ENCODE measurements around the gene BCAS1.

Gene BCAS1

DNA sequence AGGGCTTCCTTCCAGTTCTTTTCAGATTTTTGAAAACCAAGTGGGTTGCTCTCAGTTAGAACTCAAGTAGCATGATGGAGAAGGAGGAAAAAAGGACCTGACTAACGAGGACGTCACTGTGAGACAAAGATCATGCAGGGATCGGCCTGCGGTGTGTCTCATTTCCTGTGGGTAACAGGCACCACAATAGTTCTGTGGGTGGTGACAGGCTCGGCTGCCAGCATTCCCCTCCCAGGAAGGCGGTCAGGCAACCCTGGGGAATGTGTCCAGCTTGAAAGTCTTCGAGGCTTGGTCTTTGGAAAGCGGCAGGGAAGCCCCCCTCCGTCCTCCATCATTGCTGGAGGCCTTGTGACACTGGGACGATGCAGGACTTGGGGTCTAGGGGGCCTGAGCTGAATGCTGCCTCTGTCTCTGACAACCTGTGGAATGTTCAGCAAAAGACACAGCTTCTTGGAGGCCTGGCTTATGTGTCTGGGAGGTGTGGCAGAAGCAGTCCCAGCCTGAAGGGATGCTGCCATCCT, 121.0 kb downstream of the BCAS1 start:
- no peak for DNase-seq
- H3K27me3 ChIP-seq: no peaks in the 10 kb centered on the region
- no peak for TF ChIP-seq CTCF (IDR thresholded peaks at IDR 0.05; ENCODE audit: low read depth, low read length)

GRCh38 chr20:53948383-53949318, 121.7 kb downstream of the BCAS1 start:
- DNase-seq: no peak
- H3K27me3 ChIP-seq: no peaks in the 10 kb centered on the region
- no peaks in the 10 kb centered on the region for H3K36me3 ChIP-seq
- no peaks in the 10 kb centered on the region; the same call in 1 of the 2 replicates for H3K9me3 ChIP-seq
- no peak overlapping the region for H3K4me3 ChIP-seq (ENCODE audit: low read depth, low read length)
- no peaks in the 10 kb centered on the region for H3K4me1 ChIP-seq
- no peak for TF ChIP-seq CTCF (IDR thresholded peaks at IDR 0.05; ENCODE audit: low read depth, low read length)

More for the DNA sequence above, 121.0 kb downstream of the BCAS1 start:
- Histone ChIP-seq H3K4me3 (ENCODE audit: low read depth, low read length) (no peak overlapping the region), H3K9me3 (no peaks in the 10 kb centered on the region; the same call in 1 of the 2 replicates), H3K4me1 (no peaks in the 10 kb centered on the region), H3K36me3 (no peaks in the 10 kb centered on the region)

DNA sequence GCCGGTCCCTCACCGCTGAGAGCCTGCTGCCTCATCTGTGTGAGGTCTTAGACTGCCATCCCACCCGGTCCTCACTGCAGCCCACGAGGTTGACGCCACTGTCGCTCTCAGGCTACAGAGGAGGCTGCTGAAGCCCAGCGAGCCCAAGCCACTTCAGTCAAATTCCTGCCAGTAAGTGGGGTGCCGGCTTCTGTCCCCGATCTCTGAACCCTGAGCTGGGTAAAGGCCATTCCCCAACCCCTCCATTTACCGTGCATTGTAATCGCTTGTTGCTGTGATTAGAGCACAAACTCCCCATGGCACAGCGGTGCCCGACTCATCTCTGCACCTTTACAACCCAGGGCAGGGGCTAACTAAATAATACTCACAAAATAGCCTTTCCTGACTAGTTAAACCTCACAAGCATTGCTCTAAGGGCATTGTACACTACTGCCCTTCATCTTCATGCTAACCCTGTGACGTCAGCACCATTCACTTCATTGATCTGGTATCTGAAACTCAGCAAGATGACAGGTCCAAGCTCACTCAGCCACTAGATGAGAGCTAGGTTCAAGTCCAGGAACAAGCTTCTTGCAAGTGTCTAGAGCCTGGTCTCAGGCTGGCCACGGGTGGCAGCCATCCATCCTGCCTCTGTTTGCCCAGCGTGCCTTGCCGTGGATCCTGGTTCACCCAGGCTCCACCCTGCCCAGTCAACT, 122.7 kb downstream of the BCAS1 start:
- no peak overlapping the region for H3K4me3 ChIP-seq (ENCODE audit: low read depth, low read length)
- no peaks in the 10 kb centered on the region for H3K27me3 ChIP-seq
- no peak for DNase-seq
- no peaks in the 10 kb centered on the region for H3K36me3 ChIP-seq
- H3K9me3 ChIP-seq: no peaks in the 10 kb centered on the region; the same call in 1 of the 2 replicates
- TF ChIP-seq CTCF (IDR thresholded peaks at IDR 0.05; ENCODE audit: low read depth, low read length): no peak
- peaks cover 4% of the 10 kb centered on the region; the same call in 1 of the 2 replicates for H3K4me1 ChIP-seq

- Histone ChIP-seq H3K9me3 (no peaks in the 10 kb centered on the region), H3K27me3 (no peaks in the 10 kb centered on the region), H3K4me3 (ENCODE audit: low read depth, low read length) (no peak overlapping the region), H3K4me1 (peaks cover 18% of the 10 kb centered on the region), H3K36me3 (no peaks in the 10 kb centered on the region)
- no peak for DNase-seq
- no peak for TF ChIP-seq CTCF (IDR thresholded peaks at IDR 0.05; ENCODE audit: low read depth, low read length)
Observed at GRCh38 chr20:53946106-53946505, 124.3 kb downstream of the BCAS1 start.

DNA sequence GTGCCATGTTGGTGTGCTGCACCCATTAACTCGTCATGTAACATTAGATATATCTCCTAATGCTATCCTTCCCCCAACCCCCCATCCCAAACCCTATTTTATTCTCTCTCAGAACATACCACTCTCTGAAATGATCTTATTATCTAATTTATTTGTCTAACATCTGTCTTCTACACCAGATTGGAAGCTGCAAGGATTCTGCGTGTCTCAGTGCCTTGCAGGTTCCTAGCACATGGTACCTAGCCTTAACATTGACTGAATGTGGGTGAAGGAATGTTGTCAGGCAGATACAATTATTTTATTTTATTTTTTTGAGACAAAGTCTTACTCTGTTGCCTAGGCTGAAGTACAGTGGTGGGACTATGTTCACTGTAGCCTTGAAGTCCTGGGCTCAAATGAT, 124.9 kb downstream of the BCAS1 start:
- no peak overlapping the region for H3K4me3 ChIP-seq (ENCODE audit: low read depth, low read length)
- no peak for DNase-seq
- no peaks in the 10 kb centered on the region for H3K9me3 ChIP-seq
- TF ChIP-seq CTCF (IDR thresholded peaks at IDR 0.05; ENCODE audit: low read depth, low read length): no peak
- H3K4me1 ChIP-seq: peaks cover 24% of the 10 kb centered on the region
- H3K36me3 ChIP-seq: no peaks in the 10 kb centered on the region
- H3K27me3 ChIP-seq: no peaks in the 10 kb centered on the region
